Lower leg skin (tissue), 3 donors: ENCODE results near the gene EPHA4.

ENCODE experiments used
- CTCF ChIP-seq, 3 donors: fragments of 450-650 bp; IDR thresholded peaks; one replicate each; pipeline ENCODE4 v1.5.1; 2016; ENCODE audit warnings: antibody characterized with exemption in 3 of 3, mild to moderate bottlenecking in 3 of 3, moderate library complexity in 2 of 3
- POLR2A ChIP-seq, 2 donors: fragments of 450-650 bp; IDR thresholded peaks; one replicate each; pipeline ENCODE4 v1.6.1; 2016 to 2017; ENCODE audit warnings: antibody characterized with exemption in 2 of 2, mild to moderate bottlenecking in 1 of 2, moderate library complexity in 1 of 2

GRCh38 chr2:221370076-221370856 lies 201.8 kb downstream of the EPHA4 start:
- no peak for TF ChIP-seq CTCF (IDR thresholded peaks at IDR 0.05)
- no peak for TF ChIP-seq POLR2A (IDR thresholded peaks at IDR 0.05)
